HG02623 (cell line): ENCODE data around the gene YIF1B.

Experiments used
- ATAC-seq: cut with Tn5 transposase; IDR thresholded peaks from one replicate; pipeline ENCODE4 v1.9.1; 2021; ENCODE audit warnings: moderate library complexity; ENCODE audit not compliant: unreplicated experiment

The YIF1B gene

GRCh38 chr19:38335949-38336637 is 20.3 kb upstream of the YIF1B start:
- peak; percentile 59 for ATAC-seq

DNA sequence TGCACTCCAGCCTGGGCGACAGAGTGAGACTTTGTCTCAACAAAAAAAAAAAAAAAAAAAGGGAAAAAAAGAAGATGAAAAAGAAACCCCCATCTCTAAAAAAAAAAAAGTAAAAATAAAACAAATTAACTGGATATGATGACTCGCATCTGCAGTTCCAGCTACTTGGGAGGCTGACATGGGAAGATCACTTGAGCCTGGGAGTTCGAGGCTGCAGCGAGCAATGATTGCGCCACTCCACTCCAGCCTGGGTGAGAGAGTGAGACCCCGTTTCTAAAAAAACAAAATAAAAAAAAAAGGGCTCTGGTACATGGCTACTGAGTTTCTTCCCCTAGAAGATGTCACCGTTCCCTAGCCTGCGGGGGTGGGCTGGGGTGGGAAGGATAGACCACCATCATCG is 17.5 kb upstream of the YIF1B start:
- no peak for ATAC-seq

DNA sequence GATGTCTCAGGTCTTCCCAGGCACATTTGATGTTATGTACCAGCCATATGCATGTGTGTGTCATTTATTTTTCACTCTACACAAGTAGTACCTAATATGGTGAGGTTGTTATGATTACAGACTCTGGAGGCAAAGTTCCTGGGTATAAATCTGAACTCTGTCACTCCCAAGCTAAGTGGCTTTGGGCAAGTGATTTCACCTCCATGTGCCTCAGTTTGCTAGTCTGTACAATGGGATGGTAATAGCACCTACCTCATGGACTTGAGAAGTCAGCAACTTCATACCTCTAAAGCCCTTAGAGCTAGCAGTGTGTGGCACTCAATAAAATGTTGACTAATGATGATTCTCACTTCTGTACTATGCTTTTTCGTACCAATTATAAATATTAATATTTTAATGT is 16.0 kb upstream of the YIF1B start:
- no peak for ATAC-seq

- ATAC-seq, result no peak
Observed at GRCh38 chr19:38329651-38330050, 13.9 kb upstream of the YIF1B start.

DNA sequence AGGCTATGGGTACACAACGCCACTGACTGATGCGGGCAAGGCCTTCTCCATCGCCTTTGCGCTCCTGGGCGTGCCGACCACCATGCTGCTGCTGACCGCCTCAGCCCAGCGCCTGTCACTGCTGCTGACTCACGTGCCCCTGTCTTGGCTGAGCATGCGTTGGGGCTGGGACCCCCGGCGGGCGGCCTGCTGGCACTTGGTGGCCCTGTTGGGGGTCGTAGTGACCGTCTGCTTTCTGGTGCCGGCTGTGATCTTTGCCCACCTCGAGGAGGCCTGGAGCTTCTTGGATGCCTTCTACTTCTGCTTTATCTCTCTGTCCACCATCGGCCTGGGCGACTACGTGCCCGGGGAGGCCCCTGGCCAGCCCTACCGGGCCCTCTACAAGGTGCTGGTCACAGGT is 10.8 kb upstream of the YIF1B start:
- ATAC-seq, result no peak

GRCh38 chr19:38324431-38324830 is 8.7 kb upstream of the YIF1B start:
- no peak for ATAC-seq

GRCh38 chr19:38323291-38323690 is 7.5 kb upstream of the YIF1B start:
- ATAC-seq, result no peak

DNA sequence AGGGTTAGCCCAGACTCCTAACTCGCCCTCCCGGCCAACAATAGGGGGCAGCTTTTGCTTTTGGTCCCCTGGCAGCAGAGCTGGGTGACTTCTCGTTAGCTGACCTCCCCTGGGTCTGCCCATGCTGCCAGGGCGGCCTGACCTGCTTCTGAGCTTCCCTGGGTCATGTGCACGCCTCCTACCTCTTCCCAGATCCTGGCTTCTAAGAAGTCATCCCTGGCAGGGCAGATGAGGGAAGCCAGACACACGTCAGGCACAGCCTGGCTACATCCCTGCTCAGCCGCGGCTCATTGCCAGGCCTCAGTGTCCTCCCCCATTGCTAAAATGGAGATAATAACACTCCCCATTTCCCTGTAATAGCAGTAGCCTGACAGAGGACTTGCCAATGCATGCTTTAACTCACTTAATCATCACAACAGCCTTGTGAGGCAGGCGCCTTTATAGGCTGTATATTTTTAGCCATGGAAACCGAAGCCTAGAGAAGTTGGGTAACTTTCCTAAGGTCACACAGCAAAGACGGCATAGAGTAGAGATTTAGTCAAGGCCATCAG is 6.0 kb upstream of the YIF1B start:
- ATAC-seq, result no peak

- ATAC-seq, result no peak
Observed at GRCh38 chr19:38320969-38321339, 5.2 kb upstream of the YIF1B start.

GRCh38 chr19:38319421-38320258 is 3.9 kb upstream of the YIF1B start, which contains the start of gene KCNK6:
Gene KCNK6 (plus strand): TSS chr19:38319845. CDS start chr19:38319951, 106 bp downstream.
- ATAC-seq, result no peak

- ATAC-seq, result no peak
Observed at GRCh38 chr19:38318660-38319059, 2.9 kb upstream of the YIF1B start.

DNA sequence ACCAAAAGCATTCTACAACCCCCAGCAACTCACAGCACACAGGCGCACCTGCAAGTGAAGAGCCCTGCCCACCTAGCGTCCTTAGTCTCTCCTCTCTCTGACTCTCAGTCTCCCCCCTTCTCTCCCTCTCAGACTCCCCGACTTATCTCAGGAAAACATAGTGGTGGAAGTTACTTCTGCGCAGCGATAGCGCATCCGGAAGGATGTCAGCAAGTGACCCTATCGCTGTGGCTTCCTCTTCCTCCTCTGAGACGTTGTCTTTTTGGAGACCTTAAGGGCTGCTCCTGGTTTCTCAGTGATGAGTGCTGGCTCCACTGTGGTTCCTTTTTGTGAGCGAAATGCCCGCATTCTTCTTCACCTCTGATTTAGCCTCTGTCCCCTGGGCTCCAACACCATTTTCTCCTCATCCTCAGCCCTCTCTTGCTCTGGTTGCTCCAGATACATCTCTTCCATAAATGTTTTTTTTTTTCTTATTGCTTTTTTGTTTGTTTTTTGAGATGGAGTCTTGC is 1.4 kb upstream of the YIF1B start:
- no peak for ATAC-seq

- peak; percentile 1 for ATAC-seq
Observed at GRCh38 chr19:38316477-38317067, 825 bp upstream of the YIF1B start.

DNA sequence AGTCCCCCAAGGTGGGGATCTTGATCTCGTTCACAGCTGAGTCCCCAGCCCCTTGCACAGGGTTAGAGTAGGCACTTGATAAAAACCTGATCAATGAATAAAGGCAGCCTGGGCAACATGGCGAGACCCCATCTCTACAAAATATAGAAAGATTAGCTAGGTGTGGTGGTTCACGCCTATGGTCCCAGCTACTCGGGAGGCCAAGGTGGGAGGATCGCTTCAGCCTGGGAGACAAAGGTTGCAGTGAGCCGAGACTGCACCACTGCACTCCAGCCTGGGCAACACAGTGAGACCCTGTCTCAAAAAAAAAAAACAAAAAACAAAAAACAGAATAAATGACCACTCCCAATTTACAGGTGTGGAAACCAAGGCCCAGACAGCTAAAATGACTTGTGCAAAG is 4.8 kb downstream of the YIF1B start:
- no peak for ATAC-seq

- ATAC-seq, result no peak
Observed at GRCh38 chr19:38310279-38310670, 5.5 kb downstream of the YIF1B start.

DNA sequence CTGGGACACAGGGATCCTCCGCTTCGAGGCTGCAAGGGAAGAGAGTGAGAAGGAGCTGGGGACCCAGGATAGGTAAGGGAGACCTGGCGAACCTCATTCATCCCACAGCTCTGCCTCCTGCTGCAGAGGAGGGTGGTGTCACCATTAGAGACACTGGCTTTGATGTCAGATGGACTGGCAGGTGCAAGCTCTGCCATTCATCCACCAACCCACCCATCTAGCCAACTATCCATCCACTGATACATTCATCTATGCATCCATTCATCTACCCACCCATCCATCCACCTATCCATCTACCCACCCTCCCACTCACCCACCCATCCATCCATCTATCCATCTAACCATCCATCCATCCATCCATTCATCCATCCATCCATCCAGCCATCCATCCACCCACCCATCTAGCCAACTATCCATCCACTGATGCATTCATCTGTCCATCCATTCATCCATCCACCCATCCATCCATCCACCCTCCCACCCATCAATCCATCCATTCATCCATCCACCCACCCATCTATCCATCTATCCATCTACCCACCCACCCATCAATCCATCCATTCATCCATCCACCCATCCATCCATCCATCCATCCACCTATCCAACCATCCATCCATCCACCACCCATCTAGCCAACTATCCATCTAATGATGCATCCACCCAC is 6.0 kb downstream of the YIF1B start:
- ATAC-seq, result no peak

- ATAC-seq, result no peak
Observed at GRCh38 chr19:38308926-38309614, 6.7 kb downstream of the YIF1B start.

GRCh38 chr19:38308006-38308766 is 7.6 kb downstream of the YIF1B start:
- ATAC-seq, result no peak

GRCh38 chr19:38307597-38307996 is 8.2 kb downstream of the YIF1B start:
- no peak for ATAC-seq

- ATAC-seq, result no peak
Observed at GRCh38 chr19:38307076-38307475, 8.7 kb downstream of the YIF1B start.
